Testis (tissue), 3 donors: ENCODE data around the gene DIP2B. TPM values are rescaled to one million over a fixed set of nuclear protein-coding genes. Genes with fewer than 3 reads are reported as not detected.

Experiments used
- DNase-seq: peaks from one replicate; pipeline ENCODE4 v3.0.0-alpha.2; 2019
- H3K27ac ChIP-seq, 2 donors: fragments of 200-600 bp; sonication (generic); one replicate each; pipeline ENCODE4 v1.5.1; 2019
- H3K27me3 ChIP-seq: fragments of 200-600 bp; sonication (generic); one replicate; pipeline ENCODE4 v1.5.1; 2019
- H3K36me3 ChIP-seq: fragments of 200-600 bp; sonication (generic); one replicate; pipeline ENCODE4 v1.5.1; 2017; ENCODE audit warnings: low read depth; ENCODE audit errors: missing control alignments
- H3K4me1 ChIP-seq: fragments of 200-600 bp; sonication (generic); one replicate; pipeline ENCODE4 v1.5.1; 2019
- H3K4me3 ChIP-seq, 2 donors: fragments of 200-600 bp; sonication (generic); one replicate each; pipeline ENCODE4 v1.5.1; 2017 to 2019
- H3K9me3 ChIP-seq: fragments of 200-600 bp; sonication (generic); one replicate; pipeline ENCODE4 v1.5.1; 2017
- CTCF ChIP-seq, 3 experiments: fragments of 450-650 bp in 2 of 3; fragments of 200-600 bp in 1 of 3; sonication (generic) in 1 of 3; IDR thresholded peaks; one replicate each; pipeline ENCODE4 v1.5.1; 2016 to 2019; ENCODE audit warnings: antibody characterized with exemption in 3 of 3, mild to moderate bottlenecking in 2 of 3, moderate library complexity in 1 of 3
- POLR2A ChIP-seq: fragments of 450-650 bp; IDR thresholded peaks from one replicate; pipeline ENCODE4 v1.6.1; 2017; ENCODE audit warnings: antibody characterized with exemption, mild to moderate bottlenecking, moderate library complexity
- WGBS, 2 donors: methylation state at CpG; one replicate each; pipeline ENCODE4 v1.1.5; 2018; 5-methylcytosine and 5-hydroxymethylcytosine counted together
- intact Hi-C: fragments of 100-400 bp; cut with DNase I; formaldehyde crosslinking; loops from one replicate; pipeline ENCODE4 v1.15.1; 2023; ENCODE audit warnings: low total_unique reads
- polyA plus RNA-seq: library from polyadenylated mRNA; stranded (reverse); fragments of 350-450 nt; fragmentation: Illumina TruSeq; extraction: RNeasy Lipid Tissue Mini Kit (QIAGEN cat#74804); gene quantifications from one replicate; pipeline ENCODE4 v1.2.3, GENCODE V29; 2014; ENCODE audit warnings: low read depth, low replicate concordance; ENCODE audit not compliant: insufficient read depth
- total RNA-seq, 2 donors: library from RNA; depleted of rRNA; stranded (reverse); fragments of >200 nt; gene quantifications; one replicate each; pipeline ENCODE4 v1.2.3, GENCODE V29; 2016

The DIP2B gene
- total and polyA plus RNA-seq, 3 donors from 2014 or later, result 19.1 to 57.1 (median 43.5) TPM

GRCh38 chr12:50598321-50598862 lies 93.6 kb downstream of the DIP2B start:
- intact Hi-C loops, result no loop called here
- 57 to 74% methylated on average over 2 of the region's 2 CpGs for WGBS, 2 donors
- no peak overlapping the region for H3K4me3 ChIP-seq

GRCh38 chr12:50599366-50600095 lies 94.7 kb downstream of the DIP2B start:
- H3K36me3 ChIP-seq, result no peaks in the 10 kb centered on the region
- no peak overlapping the region for H3K27ac ChIP-seq
- no peak for DNase-seq
- intact Hi-C loops, result no loop called here
- no peak overlapping the region for H3K4me3 ChIP-seq
- no peaks in the 10 kb centered on the region for H3K27me3 ChIP-seq
- WGBS, 2 donors, result 84 to 86% methylated on average over 7 of the region's 7 CpGs
- no peaks in the 10 kb centered on the region for H3K9me3 ChIP-seq
- no peak for TF ChIP-seq CTCF (IDR thresholded peaks at IDR 0.05)
- peaks cover 21% of the 10 kb centered on the region for H3K4me1 ChIP-seq

More at GRCh38 chr12:50598321-50598862, 93.6 kb downstream of the DIP2B start:
- H3K27ac ChIP-seq, result peak overlapping the region in 1 of 2 donors; percentile 43
- DNase-seq, result peak; percentile 60
- H3K36me3 ChIP-seq, result no peaks in the 10 kb centered on the region
- H3K27me3 ChIP-seq, result no peaks in the 10 kb centered on the region
- H3K9me3 ChIP-seq, result no peaks in the 10 kb centered on the region
- H3K4me1 ChIP-seq, result peaks cover 11% of the 10 kb centered on the region
- TF ChIP-seq CTCF (IDR thresholded peaks at IDR 0.05), result no peak
- TF ChIP-seq POLR2A, result no peak

- Histone ChIP-seq H3K36me3 (no peaks in the 10 kb centered on the region), H3K4me1 (peaks cover 24% of the 10 kb centered on the region), H3K27ac (no peak overlapping the region), H3K9me3 (no peaks in the 10 kb centered on the region), H3K4me3 (no peak overlapping the region), H3K27me3 (no peaks in the 10 kb centered on the region)
- TF ChIP-seq POLR2A (no peak), CTCF (IDR thresholded peaks at IDR 0.05) (no peak)
- intact Hi-C loops, result no loop called here
- DNase-seq, result no peak
- 89 to 90% methylated on average over 1 of the region's 1 CpG for WGBS, 2 donors
Observed at GRCh38 chr12:50600364-50600763, 95.6 kb downstream of the DIP2B start.

GRCh38 chr12:50603817-50604639 lies 99.2 kb downstream of the DIP2B start:
- no peaks in the 10 kb centered on the region for H3K27me3 ChIP-seq
- peak overlapping the region in 1 of 2 donors; percentile 66 for H3K27ac ChIP-seq
- peaks cover 25% of the 10 kb centered on the region for H3K4me1 ChIP-seq
- WGBS, 2 donors, result 42 to 54% methylated on average over 4 of the region's 4 CpGs
- no peak overlapping the region for H3K4me3 ChIP-seq
- intact Hi-C loops, result no loop called here
- DNase-seq, result peak; percentile 81
- no peaks in the 10 kb centered on the region for H3K36me3 ChIP-seq
- no peaks in the 10 kb centered on the region for H3K9me3 ChIP-seq
- TF ChIP-seq CTCF (IDR thresholded peaks at IDR 0.05) (no peak), POLR2A (no peak)
